Upper lobe of right lung (tissue), 1 donor: ENCODE measurements around the gene DPP10. TPM values are rescaled to one million over a fixed set of nuclear protein-coding genes. Genes with fewer than 3 reads are reported as not detected.

Experiments used
- ATAC-seq: fragments of 200-7000 bp; cut with Tn5 transposase; one replicate; pipeline ENCODE4 v1.9.1; 2020; ENCODE audit warnings: mild to moderate bottlenecking, moderate library complexity
- DNase-seq: peaks from one replicate; pipeline ENCODE4 v3.0.0-alpha.2; 2020
- H3K27ac ChIP-seq: fragments of 200-600 bp; one replicate; pipeline ENCODE4 v1.8.0; 2022
- H3K27me3 ChIP-seq: fragments of 200-600 bp; one replicate; pipeline ENCODE4 v1.8.0; 2022; ENCODE audit warnings: mild to moderate bottlenecking
- H3K36me3 ChIP-seq: fragments of 200-600 bp; one replicate; pipeline ENCODE4 v1.8.0; 2022
- H3K4me1 ChIP-seq: fragments of 200-600 bp; one replicate; pipeline ENCODE4 v1.8.0; 2022
- H3K4me3 ChIP-seq: fragments of 200-600 bp; one replicate; pipeline ENCODE4 v1.8.0; 2022; ENCODE audit warnings: mild to moderate bottlenecking
- H3K9me3 ChIP-seq: fragments of 200-600 bp; one replicate; pipeline ENCODE4 v1.8.0; 2022
- CTCF ChIP-seq: fragments of 200-600 bp; IDR thresholded peaks from one replicate; pipeline ENCODE4 v1.8.0; 2022; ENCODE audit warnings: antibody characterized with exemption
- intact Hi-C: fragments of 100-400 bp; cut with DNase I; formaldehyde crosslinking; loops from one replicate; pipeline ENCODE4 v1.11.0; 2022
- total RNA-seq: library from RNA; stranded (reverse); fragmentation: NEBNext Ultra II Directional; extraction: Animal tissue kit (Norgen Biotek cat#: 25700); gene quantifications from one replicate; pipeline ENCODE4 v1.2.1, GENCODE V29; 2021
- donor health status: DM: no; HTN: yes; CAD: no; lungs with severe emphysema.

Gene DPP10
- total RNA-seq, 1 donor from 2014 or later: 1.0 TPM

- TF ChIP-seq CTCF: no peak
- no peaks in the 10 kb centered on the region for H3K4me1 ChIP-seq
- ATAC-seq (no peak), DNase-seq (no peak)
- no peaks in the 10 kb centered on the region for H3K36me3 ChIP-seq
- H3K27me3 ChIP-seq: no peaks in the 10 kb centered on the region
- H3K27ac ChIP-seq: no peak overlapping the region
- intact Hi-C loops: no loop called here
- H3K9me3 ChIP-seq: no peaks in the 10 kb centered on the region
- no peak overlapping the region for H3K4me3 ChIP-seq
Measured at GRCh38 chr2:114810092-114810491, 367.7 kb downstream of the DPP10 start.

GRCh38 chr2:114812261-114812660 is 369.8 kb downstream of the DPP10 start:
- H3K27ac ChIP-seq: no peak overlapping the region
- H3K4me3 ChIP-seq: no peak overlapping the region
- DNase-seq (no peak), ATAC-seq (no peak)
- no peaks in the 10 kb centered on the region for H3K36me3 ChIP-seq
- no peaks in the 10 kb centered on the region for H3K9me3 ChIP-seq
- intact Hi-C loops: no loop called here
- H3K27me3 ChIP-seq: no peaks in the 10 kb centered on the region
- H3K4me1 ChIP-seq: no peaks in the 10 kb centered on the region
- no peak for TF ChIP-seq CTCF

GRCh38 chr2:114814355-114814754 is 371.9 kb downstream of the DPP10 start:
- Histone ChIP-seq H3K27ac (no peak overlapping the region), H3K4me3 (no peak overlapping the region), H3K4me1 (no peaks in the 10 kb centered on the region), H3K27me3 (no peaks in the 10 kb centered on the region), H3K9me3 (no peaks in the 10 kb centered on the region), H3K36me3 (no peaks in the 10 kb centered on the region)
- intact Hi-C loops: no loop called here
- TF ChIP-seq CTCF: no peak
- ATAC-seq (no peak), DNase-seq (no peak)

GRCh38 chr2:114821055-114821454 is 378.6 kb downstream of the DPP10 start:
- intact Hi-C loops: no loop called here
- no peak for TF ChIP-seq CTCF
- Histone ChIP-seq H3K4me1 (no peaks in the 10 kb centered on the region), H3K9me3 (no peaks in the 10 kb centered on the region), H3K4me3 (no peak overlapping the region), H3K27ac (no peak overlapping the region), H3K27me3 (no peaks in the 10 kb centered on the region), H3K36me3 (no peaks in the 10 kb centered on the region)
- DNase-seq (no peak), ATAC-seq (no peak)

GRCh38 chr2:114843963-114844362 is 401.5 kb downstream of the DPP10 start:
- intact Hi-C loops: no loop called here

More at GRCh38 chr2:114843963-114844362, 401.5 kb downstream of the DPP10 start:
- H3K4me3 ChIP-seq: no peak overlapping the region
- no peaks in the 10 kb centered on the region for H3K27me3 ChIP-seq
- H3K9me3 ChIP-seq: no peaks in the 10 kb centered on the region
- TF ChIP-seq CTCF: no peak
- H3K4me1 ChIP-seq: no peaks in the 10 kb centered on the region
- ATAC-seq (no peak), DNase-seq (no peak)
- no peaks in the 10 kb centered on the region for H3K36me3 ChIP-seq
- H3K27ac ChIP-seq: no peak overlapping the region
